HG03039 (cell line): Measurements from ENCODE around the gene COLEC11.
"Not testable (repeated sequence)": the region's sequence is repeated elsewhere in the genome, so short reads cannot be mapped to it uniquely, and the experiment has no call there.

Source experiments
- ATAC-seq: cut with Tn5 transposase; IDR thresholded peaks from one replicate; pipeline ENCODE4 v1.9.1; 2021; ENCODE audit warnings: mild to moderate bottlenecking, moderate library complexity; ENCODE audit not compliant: unreplicated experiment

The COLEC11 gene

DNA sequence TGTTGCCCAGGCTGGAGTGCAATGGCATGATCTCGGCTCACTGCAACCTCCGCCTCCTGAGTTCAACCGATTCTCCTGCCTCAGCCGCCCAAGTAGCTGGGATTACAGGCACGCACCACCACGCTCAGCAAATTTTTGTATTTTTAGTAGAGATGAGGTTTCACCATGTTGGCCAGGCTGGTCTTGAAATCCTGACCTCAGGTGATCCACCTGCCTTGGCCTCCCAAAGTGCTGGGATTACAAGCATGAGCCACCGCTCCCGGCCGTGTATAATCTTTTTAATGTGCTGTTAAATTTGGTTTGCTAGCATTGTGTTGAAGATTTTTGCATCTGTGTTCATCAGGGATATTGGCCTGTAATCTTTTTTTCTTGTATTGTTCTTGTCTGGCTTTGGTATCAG is 24.7 kb downstream of the COLEC11 start:
- ATAC-seq, result not testable (repeated sequence)

- no peak for ATAC-seq
These were observed 25.9 kb downstream of the COLEC11 start for GRCh38 chr2:3620834-3621233.

DNA sequence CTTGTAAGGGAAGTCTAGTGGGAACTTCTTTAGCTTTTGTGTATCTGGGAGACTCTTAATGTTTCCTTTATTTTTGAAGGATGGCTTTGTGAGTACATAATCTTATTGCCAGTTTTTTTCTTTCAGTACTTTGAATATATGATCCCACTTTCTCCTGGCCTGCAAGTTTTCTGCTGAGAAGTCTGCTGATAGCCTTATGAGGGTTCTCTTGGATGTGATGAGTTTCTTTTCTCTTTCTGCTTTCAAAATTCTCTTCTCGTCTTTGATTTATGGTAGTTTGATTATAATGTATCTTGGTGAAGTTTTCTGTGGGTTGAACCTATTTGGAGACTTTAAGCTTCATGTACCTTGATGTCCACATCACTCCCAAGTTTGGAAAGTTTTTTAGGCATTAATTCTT is 28.1 kb downstream of the COLEC11 start:
- ATAC-seq, result no peak

DNA sequence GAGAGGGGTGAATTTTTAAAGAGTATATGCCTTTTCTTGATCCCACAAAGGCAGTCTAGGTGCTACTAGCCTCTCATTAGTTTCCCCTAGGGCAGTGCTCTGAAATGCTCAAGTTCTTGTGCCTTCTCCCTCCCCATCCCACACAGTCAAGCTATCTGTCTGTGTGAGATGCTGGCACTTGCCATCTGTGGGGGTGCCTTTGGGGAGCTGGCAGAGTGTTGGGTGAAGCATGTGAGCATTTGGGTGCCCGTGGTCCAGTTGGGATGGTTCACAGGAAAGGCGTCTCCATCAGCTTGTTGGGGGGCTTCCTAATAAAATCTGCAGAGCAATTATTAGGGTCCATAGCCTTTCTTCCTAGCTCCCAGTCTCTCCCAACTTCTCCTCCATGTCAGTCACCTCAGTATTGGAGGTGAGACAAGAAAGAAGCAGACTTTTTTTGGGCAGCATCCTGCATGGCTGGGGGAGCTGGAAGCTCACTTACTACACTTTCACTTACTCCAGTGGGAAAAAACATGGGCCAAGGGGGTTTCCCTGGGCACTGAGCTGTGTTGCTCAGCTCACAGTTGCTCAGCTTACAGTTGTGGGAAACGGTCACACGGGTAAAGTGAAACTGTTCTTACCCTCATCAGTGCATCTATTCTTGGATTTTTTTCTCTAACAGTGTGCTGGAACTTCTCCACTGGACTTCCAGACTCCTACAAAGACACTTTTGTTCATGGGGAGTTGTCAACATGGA is 29.3 kb downstream of the COLEC11 start:
- ATAC-seq, result peak; percentile 76

DNA sequence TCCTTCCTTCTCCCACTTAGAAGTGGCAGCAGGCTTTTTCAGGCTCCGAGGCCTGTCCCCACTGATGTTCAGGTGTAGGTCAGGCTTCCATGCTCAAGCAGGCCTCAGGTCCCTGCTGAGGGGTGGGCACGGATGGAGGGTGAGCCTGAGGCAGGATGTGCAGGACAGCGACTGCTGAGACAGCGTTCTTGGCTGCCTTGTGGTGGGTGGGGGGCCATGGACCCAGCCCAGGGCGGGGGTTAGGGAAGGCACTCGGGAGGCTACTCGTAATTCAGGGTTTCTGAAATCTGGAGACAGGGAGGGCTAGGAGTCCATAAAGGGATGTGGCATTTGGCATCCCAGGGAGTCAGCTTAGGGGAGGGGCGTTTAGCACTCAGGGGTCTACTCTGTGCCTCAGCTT is 30.3 kb downstream of the COLEC11 start:
- ATAC-seq, result no peak

- no peak for ATAC-seq
These were observed 31.4 kb downstream of the COLEC11 start for GRCh38 chr2:3626118-3626811.

DNA sequence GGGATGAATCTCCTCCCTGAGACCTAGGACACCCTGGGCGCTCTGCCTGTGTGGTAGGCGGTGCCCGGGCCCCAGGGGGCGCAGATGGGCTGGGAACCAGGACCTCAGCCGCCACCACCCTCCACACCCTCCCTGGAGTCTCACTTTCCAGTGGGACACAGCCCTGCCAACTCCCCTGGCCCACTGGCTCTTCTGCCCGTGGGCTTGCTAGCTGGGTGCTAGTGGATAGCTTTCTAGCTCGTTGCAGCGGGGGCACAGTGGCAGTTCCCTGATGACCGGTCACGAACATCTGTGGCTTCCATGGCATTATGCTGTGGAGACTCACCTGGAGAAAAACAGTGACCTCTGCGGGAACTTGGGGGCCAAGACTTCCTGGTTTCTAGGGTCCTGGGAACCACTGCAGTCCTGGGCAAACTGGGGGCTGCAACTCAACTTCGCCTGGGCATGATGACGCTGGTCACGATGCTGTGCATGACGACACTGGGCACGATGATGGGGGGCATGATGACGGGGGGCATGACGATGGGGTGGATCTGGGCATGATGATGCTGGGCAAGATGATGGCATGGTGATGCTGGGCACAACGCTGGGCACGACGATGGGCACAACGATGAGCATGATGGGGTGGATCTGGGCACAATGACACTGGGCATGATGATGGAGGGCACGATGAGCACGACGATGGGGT is 32.0 kb downstream of the COLEC11 start:
- ATAC-seq, result no peak

DNA sequence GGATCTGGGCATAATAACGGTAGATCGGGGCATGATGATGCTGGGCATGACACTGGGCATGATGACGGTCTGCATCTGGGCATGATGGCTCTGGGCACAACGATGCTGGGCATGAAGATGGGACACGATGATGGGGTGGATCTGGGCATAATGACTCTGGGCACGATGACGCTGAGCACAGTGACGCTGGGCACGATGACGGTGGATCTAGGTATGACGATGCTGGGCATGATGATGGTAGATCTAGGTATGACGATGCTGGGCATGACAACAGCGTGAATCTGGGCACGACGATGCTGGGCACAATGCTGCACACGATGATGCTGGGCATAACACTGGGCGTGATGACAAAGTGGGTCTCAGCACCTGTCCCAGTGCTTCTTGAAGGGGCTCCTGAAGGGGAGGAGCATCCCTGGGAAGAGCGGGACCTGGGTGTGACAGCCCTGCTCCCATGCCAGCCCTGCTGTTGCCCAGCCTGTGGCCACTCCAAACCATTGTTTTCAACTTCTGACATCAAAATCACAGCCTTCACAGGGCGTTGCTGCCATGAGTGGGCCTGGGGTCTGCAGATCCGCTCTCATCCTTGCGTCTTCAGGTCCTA is 32.7 kb downstream of the COLEC11 start:
- no peak for ATAC-seq

DNA sequence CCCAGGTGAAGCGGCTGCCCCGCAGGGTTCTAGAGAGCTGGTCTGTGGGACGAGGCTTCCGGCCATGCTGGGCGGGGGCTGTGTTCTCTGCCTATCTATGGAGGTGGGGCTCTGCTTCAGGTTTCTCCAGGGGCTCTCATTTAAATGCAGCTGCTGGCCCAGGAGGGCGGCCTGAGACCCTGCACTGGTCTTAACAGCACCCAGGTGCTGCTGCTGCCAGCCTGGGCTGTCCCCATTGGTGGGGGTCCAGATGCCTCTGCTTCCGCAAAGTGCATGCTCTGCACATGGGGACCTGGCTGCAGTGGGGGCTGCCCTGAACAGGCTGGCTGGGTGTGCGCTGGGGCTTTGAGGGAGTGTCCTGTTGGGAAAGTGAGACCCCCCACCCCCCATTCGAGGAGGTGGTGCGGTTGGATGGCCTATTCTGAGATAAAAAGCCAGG is 33.3 kb downstream of the COLEC11 start:
- no peak for ATAC-seq

GRCh38 chr2:3628800-3629199 is 33.9 kb downstream of the COLEC11 start:
- ATAC-seq, result no peak

- ATAC-seq, result no peak
These were observed 35.7 kb downstream of the COLEC11 start for GRCh38 chr2:3630631-3631030.

GRCh38 chr2:3631161-3631850 is 36.4 kb downstream of the COLEC11 start:
- no peak for ATAC-seq

GRCh38 chr2:3631851-3632659 is 37.1 kb downstream of the COLEC11 start:
- ATAC-seq, result no peak

DNA sequence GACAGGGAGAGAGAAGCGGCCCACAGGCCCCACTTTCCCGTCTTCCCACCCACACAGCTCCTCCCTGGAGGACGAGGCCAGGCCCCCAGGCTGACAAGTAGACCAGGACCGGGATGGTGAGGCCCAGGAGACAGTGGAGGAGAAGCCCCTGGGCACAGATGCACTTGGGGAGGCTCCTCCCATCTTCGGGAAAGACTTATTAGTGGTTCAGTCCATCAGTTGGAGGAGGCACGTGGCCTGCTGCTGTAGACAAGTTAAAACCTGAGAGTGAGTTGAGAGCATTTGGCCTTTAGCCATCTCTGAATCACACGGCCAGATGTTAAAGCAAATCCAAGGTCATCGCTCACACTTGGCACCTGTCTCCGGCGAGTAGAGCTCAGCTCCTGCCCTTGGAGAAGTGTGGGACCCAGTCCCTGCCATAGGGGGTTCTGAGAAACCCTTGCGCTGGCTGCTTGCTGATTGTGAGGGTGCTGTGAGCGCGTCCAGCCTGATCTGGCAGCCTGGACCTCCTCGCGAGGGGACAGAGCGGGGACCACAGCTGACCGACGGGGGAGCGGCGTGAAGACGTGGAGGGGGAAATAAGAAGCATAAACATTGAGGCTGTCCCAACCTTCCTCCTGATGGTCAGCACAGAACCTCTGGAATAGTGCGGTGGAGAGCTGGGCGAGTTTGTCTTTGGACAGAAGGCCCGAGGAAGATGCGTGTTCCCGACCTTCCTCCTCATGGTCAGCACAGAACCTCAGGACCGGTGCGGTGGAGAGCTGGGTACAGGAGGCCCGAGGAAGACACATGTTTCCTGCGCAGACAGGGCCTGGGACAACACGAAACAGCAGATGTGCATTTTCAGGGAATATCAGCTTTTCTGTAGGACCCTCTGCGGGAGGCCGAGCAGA is 38.4 kb downstream of the COLEC11 start:
- ATAC-seq, result no peak

GRCh38 chr2:3633982-3634595 is 39.2 kb downstream of the COLEC11 start:
- no peak for ATAC-seq

DNA sequence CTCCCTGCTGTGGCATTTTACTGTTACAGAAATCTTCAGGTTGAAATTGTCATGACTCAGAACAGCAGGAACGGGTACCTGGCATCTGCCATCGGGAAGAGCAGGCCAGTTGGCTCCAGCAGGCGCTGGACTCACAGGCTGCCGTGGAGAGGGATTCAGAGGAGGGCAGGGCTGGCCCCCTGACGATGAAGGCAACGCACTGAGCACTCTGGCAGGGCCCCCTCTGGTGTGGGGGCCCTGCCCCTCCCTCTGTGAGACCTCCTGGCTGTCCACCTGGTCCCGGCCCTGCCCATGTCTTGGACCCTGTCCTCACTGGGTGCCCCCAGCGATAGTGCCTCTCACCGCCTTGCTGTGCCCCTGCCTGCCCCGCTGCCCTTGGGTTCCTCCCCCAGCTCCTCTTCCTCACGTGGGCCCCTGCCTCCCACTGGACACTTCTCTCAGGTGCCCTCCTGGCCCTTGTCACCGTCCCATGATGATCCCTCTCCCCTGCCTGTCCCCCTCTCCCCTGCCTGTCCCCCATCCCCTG is 39.7 kb downstream of the COLEC11 start:
- ATAC-seq, result no peak

DNA sequence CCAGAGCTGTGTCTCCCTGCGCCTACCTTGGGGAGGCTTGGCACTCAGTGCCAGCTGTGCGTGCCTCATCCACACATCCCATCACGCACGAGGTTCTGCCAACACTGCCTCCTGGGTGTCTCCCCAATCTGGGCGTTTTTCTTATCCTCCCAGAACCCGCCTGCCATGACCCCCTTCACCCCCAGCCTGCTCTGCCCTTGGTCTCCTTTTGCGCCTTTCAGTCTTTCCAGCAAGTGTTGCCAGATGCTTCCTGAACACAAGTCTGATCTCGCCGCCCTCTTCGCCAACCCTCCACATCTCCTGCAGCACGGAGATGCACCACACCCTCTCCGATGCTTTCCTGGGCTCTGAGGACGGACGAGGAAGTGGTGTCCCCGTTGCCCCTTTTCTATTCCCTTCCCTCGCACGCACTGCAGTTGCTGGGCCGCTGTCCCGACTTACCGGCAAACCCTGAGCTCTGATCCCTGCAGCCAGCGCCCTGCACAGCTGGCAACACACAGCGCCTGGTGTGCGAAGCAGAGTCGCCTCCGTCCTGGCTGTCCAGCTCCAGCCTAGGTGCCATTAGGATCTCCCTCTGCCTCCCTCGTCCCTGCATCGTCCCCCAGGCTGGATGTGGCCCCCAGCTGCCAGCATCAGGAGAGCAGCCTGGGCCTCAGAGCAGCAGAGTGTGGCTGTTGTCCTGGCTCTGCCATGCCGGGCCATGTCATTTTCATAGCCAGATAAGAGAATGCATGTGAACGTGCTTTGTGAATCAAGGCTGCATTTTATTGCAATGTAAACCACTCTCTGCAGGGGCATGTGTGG is 40.5 kb downstream of the COLEC11 start:
- no peak for ATAC-seq

- ATAC-seq, result not testable (repeated sequence)
These were observed 41.0 kb downstream of the COLEC11 start for GRCh38 chr2:3635975-3636327.
